ENCODE results near the gene CTBP2.

GRCh38 chr10:125021686-125022344 lies 138.5 kb downstream of the CTBP2 start:
- TF ChIP-seq CTCF (IDR thresholded peaks at IDR 0.05; ENCODE audit: low read depth, low read length, poor library complexity, severe bottlenecking) (no peak), EZH2phosphoT487 (IDR thresholded peaks at IDR 0.05; ENCODE audit: borderline replicate concordance, low read length) (no peak)
